Activated T-helper 1 cell treated with anti-CD3 and anti-CD28 coated beads, Interleukin-2, amount 50 U/mL, for 16 hours (primary cell): ENCODE results near the gene AGO4.
"Not testable (repeated sequence)": the region's sequence is repeated elsewhere in the genome, so short reads cannot be mapped to it uniquely, and the experiment has no call there.

Source experiments
- DNase-seq, 2 donors: peaks; one replicate each; pipeline ENCODE4 v3.0.0-alpha.2; 2020; ENCODE audit warnings: low read depth in 1 of 2, low spot score in 1 of 2

AGO4 gene

DNA sequence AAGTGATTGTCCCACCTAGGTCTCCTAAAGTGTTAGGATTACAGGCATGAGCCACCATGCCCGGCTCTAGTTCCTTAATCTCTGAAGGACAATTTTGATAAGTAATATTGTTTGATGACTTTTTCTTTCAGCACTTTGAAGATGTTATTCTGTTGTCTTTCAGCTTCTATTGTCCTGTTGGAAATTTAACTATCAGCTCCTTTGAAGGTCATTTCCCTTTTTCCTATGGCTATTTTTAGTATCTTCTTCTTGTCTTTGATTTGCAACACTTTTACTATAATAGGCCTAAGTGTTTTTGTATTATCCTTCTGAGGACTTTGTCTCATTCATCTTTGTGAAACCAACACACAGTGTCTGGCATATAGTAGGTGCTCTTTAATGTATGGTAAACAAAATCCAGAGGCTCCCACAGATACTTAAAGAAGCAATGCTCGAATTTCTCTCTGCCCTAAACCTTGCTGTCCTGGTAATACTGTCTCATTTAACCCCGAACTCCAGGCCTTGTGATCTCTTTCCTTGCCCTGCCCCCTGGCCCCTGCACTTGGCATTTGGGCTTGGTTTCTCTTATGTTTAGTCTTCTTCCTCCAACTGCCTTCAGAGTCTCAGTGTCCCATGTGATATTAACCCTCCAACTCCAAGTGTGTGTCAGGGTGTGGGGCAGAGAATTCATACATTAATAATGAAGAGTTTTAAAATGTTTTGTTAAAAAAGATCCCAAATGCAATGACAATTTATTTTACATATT is 56.2 kb downstream of the AGO4 start:
- DNase-seq = no peak

DNA sequence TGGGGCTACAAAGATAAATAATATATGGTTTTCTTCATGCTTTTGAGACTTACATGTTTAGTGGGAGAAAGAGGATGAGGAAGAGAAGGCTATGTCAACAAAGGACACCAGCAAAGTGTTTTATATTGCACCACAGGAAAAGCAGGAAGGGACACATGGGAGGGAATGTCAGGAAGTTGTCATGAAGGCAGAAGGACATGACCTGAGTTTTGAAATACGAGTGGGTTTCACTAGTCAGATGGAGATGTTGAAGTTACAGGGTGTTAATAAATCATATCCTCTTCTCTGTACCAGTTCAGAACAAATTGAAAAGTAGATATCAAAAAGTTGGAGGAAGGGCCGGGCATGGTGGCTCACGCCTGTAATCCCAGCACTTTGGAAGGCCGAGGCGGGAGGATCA is 57.0 kb downstream of the AGO4 start:
- DNase-seq = no peak

DNA sequence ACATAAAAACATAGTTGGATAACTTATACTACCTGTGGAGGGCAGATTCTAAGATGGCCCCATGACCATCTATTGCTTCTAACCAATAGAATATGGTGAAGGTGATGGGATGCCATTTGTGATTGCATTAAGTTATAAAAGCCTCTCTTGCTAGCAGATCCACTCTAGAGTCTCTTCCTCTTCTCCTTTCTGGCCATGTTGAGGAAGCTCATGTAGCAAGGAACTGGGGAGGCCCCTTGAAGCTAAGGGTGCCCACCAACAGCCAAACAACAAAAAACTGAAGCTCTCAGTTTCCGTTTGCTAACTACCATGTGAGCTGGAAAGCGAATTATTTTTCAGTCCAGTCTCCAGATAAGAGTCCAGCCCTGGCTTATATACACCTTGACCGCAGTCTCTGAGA is 59.2 kb downstream of the AGO4 start:
- no peak for DNase-seq

DNA sequence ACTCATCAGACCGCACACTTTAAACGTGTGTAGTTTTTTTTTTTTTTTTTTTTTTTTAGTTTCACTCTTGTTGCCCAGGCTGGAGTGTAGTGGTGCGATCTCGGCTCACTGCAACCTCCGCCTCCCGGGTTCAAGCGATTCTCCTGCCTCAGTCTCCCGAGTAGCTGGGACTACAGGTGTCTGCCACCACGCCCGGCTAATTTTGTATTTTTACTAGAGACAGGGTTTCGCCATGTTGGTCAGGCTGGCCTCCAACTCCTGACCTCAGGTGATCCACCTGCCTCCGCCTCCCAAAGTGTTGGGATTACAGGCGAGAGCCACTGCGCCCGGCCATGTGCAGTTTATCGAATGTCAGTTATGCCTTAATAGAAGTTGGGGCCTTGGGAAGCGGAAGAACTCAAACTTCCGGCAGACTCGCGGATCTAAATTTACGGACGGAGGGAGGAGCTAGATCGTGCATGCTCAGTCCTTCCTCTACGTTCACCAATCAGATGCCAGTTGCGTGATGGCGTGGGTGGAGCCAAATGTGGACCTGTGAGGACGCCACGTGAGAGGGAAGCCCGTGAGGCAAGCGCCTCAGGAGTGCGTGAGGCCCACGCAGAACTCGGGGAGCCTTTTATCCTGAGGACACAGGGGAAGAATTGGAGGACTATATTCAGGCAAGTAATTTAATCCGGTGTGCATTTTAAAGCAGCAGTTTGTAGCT is 61.6 kb downstream of the AGO4 start:
- DNase-seq = not testable (repeated sequence)

DNA sequence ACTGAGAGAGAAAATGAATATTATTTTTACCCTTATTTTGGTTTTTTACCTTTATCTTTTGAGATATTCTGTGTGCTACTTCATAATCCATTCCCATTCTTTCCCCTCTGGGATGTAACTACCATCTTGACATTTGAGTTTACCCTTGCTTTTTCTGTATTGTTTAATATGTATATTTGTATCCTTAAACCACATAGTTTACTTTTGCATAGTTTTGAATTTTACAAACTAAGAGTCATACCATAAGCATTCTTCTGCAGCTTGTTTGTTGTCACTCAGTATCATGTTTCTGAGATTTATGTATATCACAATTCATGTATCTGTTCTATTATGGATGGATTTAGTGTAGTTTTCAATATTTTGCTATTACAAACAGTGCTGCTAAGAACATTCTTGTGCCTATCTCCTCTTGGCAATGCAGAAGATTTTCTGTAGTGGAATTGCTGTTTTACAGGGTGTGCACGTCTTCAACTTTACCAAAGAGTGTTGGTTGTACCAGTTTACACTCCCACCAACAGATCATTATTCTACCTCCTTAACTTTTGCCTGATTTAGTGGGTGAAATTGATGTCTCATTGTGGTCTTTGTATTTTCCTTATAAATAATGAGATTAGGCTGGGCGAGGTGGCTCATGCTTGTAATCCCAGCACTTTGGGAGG is 63.0 kb downstream of the AGO4 start:
- DNase-seq = no peak

DNA sequence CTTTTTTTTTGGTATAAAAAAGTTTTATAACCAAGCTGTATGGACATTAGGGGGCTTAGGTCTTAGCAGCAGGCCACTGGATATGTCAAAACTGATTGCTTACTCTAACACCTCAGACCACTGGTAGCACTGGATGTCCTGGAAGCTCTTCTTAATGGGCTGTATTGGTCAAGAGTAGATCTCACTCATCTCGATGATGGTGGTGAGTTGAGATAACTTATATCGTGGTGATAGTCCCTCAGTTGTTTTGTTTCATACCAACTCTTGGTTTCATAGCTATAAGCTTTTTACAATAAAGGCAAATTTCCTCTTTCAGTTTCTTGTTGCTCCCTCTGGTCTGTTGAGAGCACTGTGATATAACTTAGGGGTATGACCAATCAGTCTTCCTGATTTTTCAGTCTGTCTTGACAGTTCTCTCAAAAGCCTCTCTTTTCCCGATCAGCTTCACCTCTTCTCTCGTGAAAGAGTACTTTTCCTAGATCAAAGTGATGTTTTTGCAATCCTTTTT is 65.5 kb downstream of the AGO4 start:
- DNase-seq = no peak

DNA sequence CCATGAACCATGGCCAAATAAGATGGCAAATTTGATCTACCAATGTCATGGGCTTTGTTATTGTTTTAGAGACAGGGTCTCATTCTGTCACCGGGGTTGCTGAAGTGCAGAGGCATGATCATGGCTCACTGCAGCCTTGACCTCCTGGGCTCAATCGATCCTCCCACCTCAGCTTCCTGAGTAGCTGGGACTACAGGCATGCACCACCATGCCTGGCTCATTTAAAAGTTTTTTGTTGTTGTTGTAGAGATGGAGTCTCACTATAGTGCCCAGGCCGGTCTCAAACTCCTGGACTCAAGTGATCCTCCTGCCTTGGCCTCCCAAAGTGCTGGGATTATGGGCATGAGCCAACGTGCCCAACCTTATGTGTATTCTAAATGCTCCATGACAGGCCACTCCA is 66.3 kb downstream of the AGO4 start:
- not testable (repeated sequence) for DNase-seq

DNA sequence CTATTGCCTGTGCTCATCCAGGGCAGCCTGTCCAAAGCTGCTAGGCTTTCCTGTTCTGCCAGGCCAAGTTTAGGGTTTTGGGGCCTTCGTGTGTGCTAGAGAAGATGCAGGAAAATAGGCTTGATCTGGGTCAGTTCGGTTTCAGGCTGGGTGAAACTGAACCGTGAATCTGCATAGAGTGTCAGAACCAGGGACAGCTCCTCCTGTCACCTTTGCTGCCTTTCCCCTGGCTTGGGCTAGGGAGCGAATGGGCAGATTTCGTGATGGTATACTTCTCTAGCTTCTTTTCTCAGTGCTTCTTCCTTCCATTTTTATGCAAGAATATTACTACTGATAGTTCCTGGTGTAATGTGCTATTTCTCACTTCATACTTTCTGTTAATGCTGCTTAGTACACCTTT is 69.2 kb downstream of the AGO4 start:
- no peak for DNase-seq

DNA sequence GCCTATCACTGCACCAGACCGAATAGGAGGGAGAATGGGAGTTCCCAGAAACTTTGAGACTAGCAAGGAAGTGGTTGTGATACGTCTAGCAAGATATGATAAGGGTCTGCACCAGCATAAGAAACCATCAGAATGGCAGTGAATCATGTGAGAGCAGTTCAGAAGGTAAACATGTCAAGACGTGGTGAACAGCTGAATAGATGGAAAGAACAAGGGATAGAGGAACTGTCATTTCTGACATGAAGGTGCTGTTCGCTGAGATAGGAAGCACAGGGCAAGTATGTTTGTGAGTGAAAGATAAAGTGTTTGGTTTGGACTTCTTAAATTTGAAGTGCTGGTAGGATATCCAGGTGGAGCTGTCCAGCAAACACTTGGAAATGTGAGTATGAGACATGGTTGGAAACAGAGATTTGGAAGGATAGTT is 74.0 kb downstream of the AGO4 start:
- DNase-seq = no peak

DNA sequence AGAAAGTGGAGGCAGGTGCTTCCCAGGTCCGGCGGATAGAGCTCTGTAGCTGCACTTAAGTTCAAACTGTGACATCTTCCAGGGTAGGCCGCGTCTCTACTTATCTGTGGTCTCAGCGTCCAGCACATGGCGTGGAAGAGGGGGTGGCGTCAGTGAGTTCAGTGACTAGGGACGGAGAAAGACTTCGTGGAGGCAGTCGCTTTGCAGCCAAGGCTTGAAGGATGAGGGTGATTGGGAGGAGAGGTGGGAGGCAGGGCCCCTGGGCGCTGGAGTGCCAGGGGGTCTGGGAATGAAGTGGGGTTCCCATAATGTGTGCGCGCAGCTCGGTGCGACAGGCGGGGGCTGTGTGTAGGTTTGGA is 74.7 kb downstream of the AGO4 start:
- no peak for DNase-seq

DNA sequence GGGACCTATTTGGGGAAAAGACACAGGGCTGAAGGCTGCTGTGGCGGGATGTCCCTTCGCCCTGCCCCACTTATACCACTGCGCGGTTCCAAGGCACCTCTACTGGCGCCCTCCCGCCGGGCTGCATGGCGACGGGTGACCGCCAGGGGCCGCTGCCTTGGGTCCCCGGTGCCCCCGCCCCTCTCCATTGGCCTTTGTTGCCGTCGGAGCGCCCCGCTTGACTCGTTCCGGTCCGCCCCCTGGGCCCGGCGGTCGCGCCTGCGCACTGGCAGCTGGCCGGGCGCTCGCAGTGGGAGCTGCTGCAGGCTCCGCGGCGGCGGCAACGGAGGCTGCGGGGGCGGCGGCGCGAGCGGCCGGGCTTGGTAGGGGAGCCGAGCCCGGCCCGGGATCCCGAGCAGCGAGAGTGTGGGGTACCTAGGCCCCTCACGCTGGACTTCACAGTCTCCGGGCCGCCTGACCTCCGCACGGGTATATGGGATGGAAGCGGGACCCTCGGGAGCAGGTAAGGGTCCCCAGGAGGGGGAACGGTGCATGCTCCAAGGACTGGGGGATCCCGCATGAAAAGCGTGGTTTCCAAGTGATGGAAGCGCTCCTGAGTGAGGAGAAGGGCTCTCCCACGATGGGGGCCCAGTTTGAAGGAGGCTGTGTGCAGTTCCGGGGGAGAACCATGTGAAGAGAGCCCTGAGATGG is 75.3 kb downstream of the AGO4 start, which contains the start of gene AGO1:
Gene AGO1 (plus strand): TSS at position 265 of the 690 bp plus-strand sequence. CDS start 213 bp downstream, at position 478.
- DNase-seq = peak; percentile 97

DNA sequence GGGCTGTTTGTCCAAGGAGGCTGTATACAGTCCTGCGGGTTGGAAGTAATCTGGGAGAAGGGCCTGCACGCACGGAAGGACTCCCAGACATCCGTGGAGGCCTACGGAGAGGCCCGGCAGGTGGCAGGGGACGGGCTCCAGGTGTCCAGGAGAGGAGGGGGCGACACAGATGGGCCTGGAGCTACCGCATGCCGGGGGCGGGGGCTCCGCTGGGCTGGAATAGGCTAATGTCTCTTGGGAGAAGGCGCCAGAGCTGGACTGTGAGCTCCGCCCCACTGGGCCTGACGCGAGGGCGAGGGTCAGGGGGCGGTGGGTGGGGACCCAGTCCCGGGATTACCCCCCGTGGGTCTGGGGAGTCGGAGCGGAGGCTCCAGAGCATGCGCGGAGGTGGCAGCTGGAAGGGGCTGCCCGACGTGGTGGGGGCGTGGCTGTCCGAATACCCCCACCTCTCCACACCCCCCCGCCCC is 75.9 kb downstream of the AGO4 start:
- peak in 1 of 2 donors; percentile 39 for DNase-seq

DNA sequence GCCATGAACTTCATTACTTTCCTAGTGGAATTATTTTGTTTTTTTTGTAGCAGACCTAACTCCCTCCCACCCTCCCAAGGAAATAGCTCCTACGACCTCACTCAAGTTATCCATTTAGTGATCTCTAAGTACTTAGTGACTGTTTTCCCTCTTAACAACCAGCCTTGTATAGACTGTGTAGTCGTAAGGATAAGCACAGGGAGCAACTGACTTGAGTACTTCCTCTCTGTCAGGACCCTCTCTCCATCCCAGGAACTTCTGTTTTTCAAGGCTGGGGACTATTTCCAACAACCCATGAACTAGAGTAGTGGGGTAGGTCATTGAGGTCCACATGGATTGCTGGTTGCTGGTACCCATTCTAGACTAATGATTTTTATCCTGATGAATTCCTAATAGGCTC is 77.1 kb downstream of the AGO4 start:
- no peak for DNase-seq

DNA sequence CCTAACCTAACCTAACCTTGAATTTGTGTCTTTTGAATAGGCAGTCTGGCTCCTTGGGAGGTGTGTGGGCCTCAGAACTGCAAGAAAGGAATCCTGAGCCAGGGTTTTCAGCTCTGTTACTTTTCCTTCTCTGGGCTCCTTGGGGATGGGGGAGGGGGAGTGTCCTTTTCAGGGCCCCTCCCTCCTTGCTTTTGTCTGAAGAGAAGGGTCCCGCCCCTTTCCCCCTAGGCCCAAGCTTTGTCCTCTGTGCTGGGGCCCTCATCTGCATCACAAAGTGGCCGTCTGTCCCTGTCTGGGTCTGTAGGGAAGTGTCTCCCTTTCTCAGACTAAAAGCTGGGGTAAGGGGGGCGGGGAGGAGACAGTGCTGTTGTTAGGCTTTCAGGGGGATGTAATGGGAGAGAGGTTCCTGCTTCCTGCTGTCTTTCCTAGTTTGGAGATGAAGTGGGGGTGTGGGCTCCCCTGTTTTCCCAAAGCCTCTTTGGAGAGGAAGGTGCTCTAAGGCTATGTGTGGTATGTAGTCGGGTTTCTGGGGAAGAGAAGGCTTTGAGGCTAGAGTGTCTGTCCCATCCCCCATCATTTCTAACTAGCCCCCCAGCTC is 78.2 kb downstream of the AGO4 start:
- no peak for DNase-seq

DNA sequence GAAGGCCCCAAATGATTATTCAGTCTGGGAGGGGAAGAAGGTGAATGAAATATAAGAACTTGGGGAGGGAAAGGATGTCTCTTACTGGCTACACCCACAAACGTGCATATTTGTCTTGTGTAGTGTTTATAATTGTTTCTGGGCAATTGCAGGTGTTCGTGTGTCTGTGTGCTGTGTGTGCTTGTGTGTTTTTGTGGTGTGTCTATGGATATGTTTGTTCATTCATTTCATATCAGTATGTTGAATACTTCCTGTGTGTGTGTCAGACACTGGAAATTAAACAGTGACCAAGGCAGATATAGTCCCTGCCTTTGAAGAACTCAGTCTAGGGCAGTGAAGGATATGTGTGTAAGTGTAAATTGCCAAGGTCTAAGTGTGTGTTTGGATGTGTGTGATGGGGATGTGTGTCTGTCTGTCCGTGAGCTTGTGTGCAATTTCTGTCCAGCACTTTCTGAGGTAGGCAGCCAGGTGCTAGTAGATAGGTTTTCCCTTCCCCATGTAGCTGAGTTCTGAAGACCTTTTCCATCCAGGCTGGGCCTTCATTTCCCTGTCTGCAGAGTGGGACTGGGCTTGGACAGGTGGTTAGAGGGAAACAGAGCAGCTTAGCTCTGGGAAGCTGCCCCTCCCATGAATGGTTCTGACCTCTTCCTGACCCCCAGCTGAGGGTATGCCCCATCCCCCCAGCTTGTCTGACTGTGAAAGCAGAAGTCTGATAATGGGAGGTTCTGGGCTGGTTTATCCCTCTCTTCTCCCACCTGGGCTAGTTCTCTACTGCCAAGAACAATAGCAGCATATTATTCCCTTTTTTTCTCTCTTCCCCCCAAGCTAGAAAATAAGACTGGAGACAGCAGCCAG is 79.0 kb downstream of the AGO4 start:
- DNase-seq = no peak

DNA sequence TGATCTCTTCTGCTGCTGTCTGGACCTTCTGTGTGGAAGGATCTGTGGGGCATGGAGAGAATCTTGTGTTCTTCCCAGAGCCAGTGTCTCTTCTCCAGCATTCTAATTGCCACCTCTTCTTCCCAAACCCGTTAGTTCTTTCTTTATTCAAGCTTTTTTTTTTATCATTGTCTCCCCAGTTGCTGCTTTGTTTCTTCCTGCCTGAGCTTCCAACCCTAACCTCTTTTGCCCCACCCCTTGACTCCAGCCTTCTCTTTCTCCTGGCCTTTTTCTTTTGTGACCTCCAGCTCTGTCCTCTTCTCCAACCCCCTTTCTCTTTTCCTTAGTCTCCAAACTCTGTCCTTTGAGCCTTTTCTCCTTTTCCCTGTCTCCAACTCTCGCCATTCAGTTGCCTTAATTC is 79.7 kb downstream of the AGO4 start:
- DNase-seq = no peak

DNA sequence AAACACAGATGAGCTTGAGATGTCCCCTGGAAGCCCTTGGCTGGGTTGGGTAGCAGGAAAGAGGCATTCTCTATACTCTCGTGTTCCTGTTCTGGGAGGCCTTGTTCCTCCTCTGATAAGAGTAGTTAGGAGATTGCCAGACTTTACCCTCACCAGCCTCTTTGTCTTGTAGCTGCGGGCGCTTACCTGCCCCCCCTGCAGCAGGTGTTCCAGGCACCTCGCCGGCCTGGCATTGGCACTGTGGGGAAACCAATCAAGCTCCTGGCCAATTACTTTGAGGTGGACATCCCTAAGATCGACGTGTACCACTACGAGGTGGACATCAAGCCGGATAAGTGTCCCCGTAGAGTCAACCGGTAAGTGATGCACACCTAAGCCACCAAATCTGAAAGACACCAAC is 80.4 kb downstream of the AGO4 start:
- DNase-seq = no peak

DNA sequence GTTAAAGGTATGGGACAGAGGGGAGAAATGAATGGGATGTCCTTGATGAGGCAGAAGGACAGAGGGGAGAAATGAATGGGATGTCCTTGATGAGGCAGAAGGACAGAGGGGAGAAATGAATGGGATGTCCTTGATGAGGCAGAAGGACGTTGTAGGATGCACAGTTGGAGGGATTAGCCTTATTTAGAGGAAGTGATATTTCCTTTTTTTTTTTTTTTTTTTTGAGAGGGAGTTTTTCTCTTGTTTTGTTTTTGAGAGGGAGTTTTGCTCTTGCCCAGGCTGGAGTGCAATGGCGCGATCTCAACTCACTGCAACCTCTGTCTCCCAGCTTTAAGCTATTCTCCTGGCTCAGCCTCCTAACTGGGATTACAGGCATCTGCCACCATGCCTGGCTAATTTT is 81.2 kb downstream of the AGO4 start:
- DNase-seq = not testable (repeated sequence)

DNA sequence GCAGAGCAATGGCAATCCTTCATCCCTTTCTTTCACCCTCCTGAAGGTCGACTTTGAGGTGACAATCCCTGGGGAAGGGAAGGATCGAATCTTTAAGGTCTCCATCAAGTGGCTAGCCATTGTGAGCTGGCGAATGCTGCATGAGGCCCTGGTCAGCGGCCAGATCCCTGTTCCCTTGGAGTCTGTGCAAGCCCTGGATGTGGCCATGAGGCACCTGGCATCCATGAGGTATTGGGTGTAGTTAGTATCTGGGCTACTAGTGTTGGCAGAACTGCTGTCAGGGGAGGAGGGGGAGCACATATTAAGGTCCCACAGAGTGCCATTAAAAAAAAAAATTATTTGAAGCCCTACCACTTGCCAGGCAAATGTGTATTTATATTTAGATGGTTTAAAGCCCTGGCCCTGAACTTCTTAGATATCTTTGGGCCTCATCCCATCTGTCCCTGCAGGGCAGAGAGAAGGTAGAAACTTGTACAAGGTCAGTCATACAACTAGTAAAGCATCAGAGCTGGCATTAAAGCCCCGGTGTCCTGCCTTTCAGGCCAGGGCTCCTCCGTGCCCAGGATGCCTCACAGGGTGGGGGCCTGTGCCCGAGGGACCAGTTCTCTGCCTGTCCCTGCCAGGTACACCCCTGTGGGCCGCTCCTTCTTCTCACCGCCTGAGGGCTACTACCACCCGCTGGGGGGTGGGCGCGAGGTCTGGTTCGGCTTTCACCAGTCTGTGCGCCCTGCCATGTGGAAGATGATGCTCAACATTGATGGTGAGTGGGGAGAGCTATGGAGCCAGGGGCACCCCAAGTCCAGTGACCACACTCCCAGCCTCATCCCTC is 85.4 kb downstream of the AGO4 start:
- DNase-seq = no peak
